Measurements from ENCODE around the gene KCNIP1.

DNA sequence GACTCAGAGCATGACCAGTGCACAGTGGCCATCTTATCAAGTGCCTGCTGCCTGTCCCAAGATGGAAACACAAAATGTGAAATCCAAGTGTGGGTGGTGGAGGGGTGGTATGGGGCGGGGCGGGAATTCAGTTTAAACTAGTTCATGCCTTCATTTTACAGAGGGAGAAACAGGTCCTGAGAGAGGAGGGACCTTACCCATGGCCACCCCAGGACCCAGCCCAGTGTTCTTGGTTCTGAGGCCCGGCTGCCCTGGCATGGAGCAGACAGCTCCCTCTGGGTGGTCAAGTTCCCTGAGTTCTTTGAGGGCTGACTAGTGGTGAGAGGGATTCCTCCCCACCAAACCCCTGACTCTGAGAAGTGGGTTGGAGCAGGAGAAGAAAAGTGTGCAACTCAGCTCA lies 20.8 kb downstream of the KCNIP1 start:
- TF ChIP-seq ZNF384 (IDR thresholded peaks at IDR 0.05; ENCODE audit: borderline replicate concordance, low read depth, low read length) (no peak), POLR2A (IDR thresholded peaks at IDR 0.05; ENCODE audit: low read depth, low read length) (no peak), NR2C2 (IDR thresholded peaks at IDR 0.05; ENCODE audit: borderline replicate concordance, control insufficient read depth, insufficient read length, low read depth) (no peak)

Measured in GM12878 (cell line).